GM21515 (cell line): Measurements from ENCODE around the gene OR1L1.

Experiments
- ATAC-seq: cut with Tn5 transposase; IDR thresholded peaks from one replicate; pipeline ENCODE4 v1.9.1; 2021; ENCODE audit not compliant: unreplicated experiment

OR1L1 gene, protein sequence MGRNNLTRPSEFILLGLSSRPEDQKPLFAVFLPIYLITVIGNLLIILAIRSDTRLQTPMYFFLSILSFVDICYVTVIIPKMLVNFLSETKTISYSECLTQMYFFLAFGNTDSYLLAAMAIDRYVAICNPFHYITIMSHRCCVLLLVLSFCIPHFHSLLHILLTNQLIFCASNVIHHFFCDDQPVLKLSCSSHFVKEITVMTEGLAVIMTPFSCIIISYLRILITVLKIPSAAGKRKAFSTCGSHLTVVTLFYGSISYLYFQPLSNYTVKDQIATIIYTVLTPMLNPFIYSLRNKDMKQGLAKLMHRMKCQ

GRCh38 chr9:122661416-122661815 is at the start of gene OR1L1:
OR1L1 (plus strand) TSS chr9:122661716; CDS start chr9:122661716, 0 bp downstream.
- ATAC-seq: no peak

- no peak for ATAC-seq
Measured at GRCh38 chr9:122614362-122614761, 47.2 kb upstream of the OR1L1 start, which contains the start of gene OR1Q1. OR1Q1 (plus strand) TSS chr9:122614738; CDS start chr9:122614738, 0 bp downstream.

DNA sequence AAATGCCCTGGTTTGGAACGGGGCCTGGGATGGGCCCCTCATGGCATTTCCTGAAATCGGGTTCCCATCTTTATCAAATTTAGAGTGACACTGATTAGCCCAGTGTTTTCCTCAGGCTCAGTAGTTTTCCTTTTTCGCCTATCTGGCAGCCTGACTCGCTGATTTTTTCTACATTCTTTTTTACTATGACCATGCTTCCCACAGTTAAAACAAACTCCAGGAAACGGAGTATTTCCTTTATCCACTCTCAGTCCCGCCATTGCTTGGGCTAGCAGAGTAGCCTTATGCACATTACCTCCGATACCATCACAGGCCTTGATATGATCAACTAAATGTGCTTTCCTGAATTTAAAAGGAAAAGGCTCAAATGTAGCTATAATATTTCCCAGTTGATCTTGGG is 41.5 kb upstream of the OR1L1 start:
- no peak for ATAC-seq

GRCh38 chr9:122642226-122642625 is 19.3 kb upstream of the OR1L1 start:
- ATAC-seq: no peak

- no peak for ATAC-seq
Measured at GRCh38 chr9:122656378-122656777, 5.1 kb upstream of the OR1L1 start.

GRCh38 chr9:122657527-122657926 is 4.0 kb upstream of the OR1L1 start, which contains the start of gene OR1B1:
OR1B1 (minus strand) TSS chr9:122657627.
- no peak for ATAC-seq

GRCh38 chr9:122672481-122672880 is 11.0 kb downstream of the OR1L1 start:
- ATAC-seq: no peak

GRCh38 chr9:122684851-122685250 is 23.3 kb downstream of the OR1L1 start:
- no peak for ATAC-seq

GRCh38 chr9:122695696-122696095 is 34.2 kb downstream of the OR1L1 start:
- ATAC-seq: no peak
